Measurements from ENCODE around the gene FOXN3.

DNA sequence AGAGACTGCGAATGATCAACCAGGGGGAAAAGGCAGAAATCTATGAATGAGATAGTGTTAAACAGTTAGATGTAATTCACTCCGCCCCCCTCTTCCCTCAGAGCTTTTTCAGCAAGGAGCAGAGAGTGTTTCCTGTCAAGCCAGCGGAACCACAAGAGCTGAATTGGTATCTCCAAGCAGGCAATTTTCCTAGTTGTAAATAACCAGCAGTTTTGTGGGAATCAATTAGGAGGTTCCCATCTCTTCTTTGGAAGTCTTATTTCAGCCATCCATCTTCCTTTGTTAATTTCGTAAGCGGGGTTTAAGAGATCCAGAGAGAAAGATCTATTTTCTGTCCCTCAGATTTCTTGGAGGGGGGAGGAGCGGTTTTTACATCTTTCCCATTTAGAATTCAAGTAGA, 178.0 kb downstream of the FOXN3 start:
- TF ChIP-seq, protein P1, sequence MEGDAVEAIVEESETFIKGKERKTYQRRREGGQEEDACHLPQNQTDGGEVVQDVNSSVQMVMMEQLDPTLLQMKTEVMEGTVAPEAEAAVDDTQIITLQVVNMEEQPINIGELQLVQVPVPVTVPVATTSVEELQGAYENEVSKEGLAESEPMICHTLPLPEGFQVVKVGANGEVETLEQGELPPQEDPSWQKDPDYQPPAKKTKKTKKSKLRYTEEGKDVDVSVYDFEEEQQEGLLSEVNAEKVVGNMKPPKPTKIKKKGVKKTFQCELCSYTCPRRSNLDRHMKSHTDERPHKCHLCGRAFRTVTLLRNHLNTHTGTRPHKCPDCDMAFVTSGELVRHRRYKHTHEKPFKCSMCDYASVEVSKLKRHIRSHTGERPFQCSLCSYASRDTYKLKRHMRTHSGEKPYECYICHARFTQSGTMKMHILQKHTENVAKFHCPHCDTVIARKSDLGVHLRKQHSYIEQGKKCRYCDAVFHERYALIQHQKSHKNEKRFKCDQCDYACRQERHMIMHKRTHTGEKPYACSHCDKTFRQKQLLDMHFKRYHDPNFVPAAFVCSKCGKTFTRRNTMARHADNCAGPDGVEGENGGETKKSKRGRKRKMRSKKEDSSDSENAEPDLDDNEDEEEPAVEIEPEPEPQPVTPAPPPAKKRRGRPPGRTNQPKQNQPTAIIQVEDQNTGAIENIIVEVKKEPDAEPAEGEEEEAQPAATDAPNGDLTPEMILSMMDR (conservative IDR thresholded peaks at IDR 0.05; ENCODE audit: low read depth in 2 of 2), result no peak
- no peak for TF ChIP-seq EZH2 (IDR thresholded peaks at IDR 0.05; ENCODE audit: low read depth, unreplicated experiment)
- no peak for TF ChIP-seq POLR2AphosphoS5 (IDR thresholded peaks at IDR 0.05; ENCODE audit: low read depth)
- no peak for TF ChIP-seq ZNF114 (CRISPR knock-in tag; IDR thresholded peaks at IDR 0.05)
- TF ChIP-seq, protein P2, sequence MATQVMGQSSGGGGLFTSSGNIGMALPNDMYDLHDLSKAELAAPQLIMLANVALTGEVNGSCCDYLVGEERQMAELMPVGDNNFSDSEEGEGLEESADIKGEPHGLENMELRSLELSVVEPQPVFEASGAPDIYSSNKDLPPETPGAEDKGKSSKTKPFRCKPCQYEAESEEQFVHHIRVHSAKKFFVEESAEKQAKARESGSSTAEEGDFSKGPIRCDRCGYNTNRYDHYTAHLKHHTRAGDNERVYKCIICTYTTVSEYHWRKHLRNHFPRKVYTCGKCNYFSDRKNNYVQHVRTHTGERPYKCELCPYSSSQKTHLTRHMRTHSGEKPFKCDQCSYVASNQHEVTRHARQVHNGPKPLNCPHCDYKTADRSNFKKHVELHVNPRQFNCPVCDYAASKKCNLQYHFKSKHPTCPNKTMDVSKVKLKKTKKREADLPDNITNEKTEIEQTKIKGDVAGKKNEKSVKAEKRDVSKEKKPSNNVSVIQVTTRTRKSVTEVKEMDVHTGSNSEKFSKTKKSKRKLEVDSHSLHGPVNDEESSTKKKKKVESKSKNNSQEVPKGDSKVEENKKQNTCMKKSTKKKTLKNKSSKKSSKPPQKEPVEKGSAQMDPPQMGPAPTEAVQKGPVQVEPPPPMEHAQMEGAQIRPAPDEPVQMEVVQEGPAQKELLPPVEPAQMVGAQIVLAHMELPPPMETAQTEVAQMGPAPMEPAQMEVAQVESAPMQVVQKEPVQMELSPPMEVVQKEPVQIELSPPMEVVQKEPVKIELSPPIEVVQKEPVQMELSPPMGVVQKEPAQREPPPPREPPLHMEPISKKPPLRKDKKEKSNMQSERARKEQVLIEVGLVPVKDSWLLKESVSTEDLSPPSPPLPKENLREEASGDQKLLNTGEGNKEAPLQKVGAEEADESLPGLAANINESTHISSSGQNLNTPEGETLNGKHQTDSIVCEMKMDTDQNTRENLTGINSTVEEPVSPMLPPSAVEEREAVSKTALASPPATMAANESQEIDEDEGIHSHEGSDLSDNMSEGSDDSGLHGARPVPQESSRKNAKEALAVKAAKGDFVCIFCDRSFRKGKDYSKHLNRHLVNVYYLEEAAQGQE (IDR thresholded peaks at IDR 0.05; ENCODE audit: unreplicated experiment), result no peak
- no peak for TF ChIP-seq EZH2phosphoT487 (IDR thresholded peaks at IDR 0.05; ENCODE audit: unreplicated experiment)
- no peak for TF ChIP-seq JUNB (IDR thresholded peaks at IDR 0.05; ENCODE audit: unreplicated experiment)

Data from GM23338 (cell line).